Type B pancreatic cell (in vitro differentiated cells): ENCODE results near the gene MRPL55. TPM values are rescaled to one million over a fixed set of nuclear protein-coding genes. Genes with fewer than 3 reads are reported as not detected.
A peak's percentile ranks its signal among the peaks of the same experiment; 100 is the strongest.

ENCODE experiments used
- DNase-seq: peaks from one replicate; pipeline ENCODE4 v3.0.0; 2021; ENCODE audit warnings: mixed read lengths; ENCODE audit not compliant: unreplicated experiment; ENCODE audit errors: extremely low spot score
- H3K27ac Mint-ChIP-seq: 2 replicates; pipeline ENCODE4 v1.8.0; 2021; ENCODE audit warnings: mild to moderate bottlenecking, mixed read lengths
- H3K27me3 Mint-ChIP-seq: 2 replicates; pipeline ENCODE4 v1.8.0; 2021; ENCODE audit warnings: mixed read lengths
- H3K36me3 Mint-ChIP-seq: 2 replicates; pipeline ENCODE4 v1.8.0; 2021; ENCODE audit warnings: mixed read lengths
- H3K4me1 Mint-ChIP-seq: one replicate; pipeline ENCODE4 v1.8.0; 2021; ENCODE audit warnings: mixed read lengths; ENCODE audit not compliant: unreplicated experiment
- H3K4me3 Mint-ChIP-seq: 2 replicates; pipeline ENCODE4 v1.8.0; 2021; ENCODE audit warnings: mild to moderate bottlenecking, mixed read lengths
- H3K9me3 Mint-ChIP-seq: 2 replicates; pipeline ENCODE4 v1.8.0; 2021; ENCODE audit warnings: mixed read lengths
- long read RNA-seq: library from polyadenylated mRNA; unstranded; transcript quantifications from one replicate; pipeline ENCODE4 v2.0.0, GENCODE V29; 2020
- total RNA-seq: library from RNA; stranded (reverse); gene quantifications from 2 replicates; pipeline ENCODE4 v1.2.1, GENCODE V29; 2021; ENCODE audit warnings: low replicate concordance
- TF ChIP-seq, protein P1 (sequence below): fragments of 200-600 bp; sonication (generic); conservative IDR thresholded peaks from 2 replicates; pipeline ENCODE4 v1.5.0; 2021; ENCODE audit warnings: antibody characterized with exemption, mild to moderate bottlenecking

MRPL55 gene
- total RNA-seq: 47.4 and 58.8 TPM in 2 replicates
- long read RNA-seq, partial matches to known transcripts: 1 of 27 reads
- long read RNA-seq, other reads (novel, unspliced or antisense): 21 of 27 reads

GRCh38 chr1:228109073-228109961 lies at the start of gene MRPL55:
TSS of gene MRPL55 (minus strand) at chr1:228109299. CDS start at chr1:228108260, 1,039 bp downstream.
- TF ChIP-seq, protein P1, sequence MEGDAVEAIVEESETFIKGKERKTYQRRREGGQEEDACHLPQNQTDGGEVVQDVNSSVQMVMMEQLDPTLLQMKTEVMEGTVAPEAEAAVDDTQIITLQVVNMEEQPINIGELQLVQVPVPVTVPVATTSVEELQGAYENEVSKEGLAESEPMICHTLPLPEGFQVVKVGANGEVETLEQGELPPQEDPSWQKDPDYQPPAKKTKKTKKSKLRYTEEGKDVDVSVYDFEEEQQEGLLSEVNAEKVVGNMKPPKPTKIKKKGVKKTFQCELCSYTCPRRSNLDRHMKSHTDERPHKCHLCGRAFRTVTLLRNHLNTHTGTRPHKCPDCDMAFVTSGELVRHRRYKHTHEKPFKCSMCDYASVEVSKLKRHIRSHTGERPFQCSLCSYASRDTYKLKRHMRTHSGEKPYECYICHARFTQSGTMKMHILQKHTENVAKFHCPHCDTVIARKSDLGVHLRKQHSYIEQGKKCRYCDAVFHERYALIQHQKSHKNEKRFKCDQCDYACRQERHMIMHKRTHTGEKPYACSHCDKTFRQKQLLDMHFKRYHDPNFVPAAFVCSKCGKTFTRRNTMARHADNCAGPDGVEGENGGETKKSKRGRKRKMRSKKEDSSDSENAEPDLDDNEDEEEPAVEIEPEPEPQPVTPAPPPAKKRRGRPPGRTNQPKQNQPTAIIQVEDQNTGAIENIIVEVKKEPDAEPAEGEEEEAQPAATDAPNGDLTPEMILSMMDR: peak; percentile 45
- H3K27ac Mint-ChIP-seq: peak within 1 kb of the TSS; percentile 98

GRCh38 chr1:228158151-228159007 lies 49.3 kb upstream of the MRPL55 start:
- TF ChIP-seq, protein P1: no peak
- no peak overlapping the region for H3K27ac Mint-ChIP-seq
- H3K9me3 Mint-ChIP-seq: no peaks in the 10 kb centered on the region
- H3K36me3 Mint-ChIP-seq: no peaks in the 10 kb centered on the region
- H3K4me3 Mint-ChIP-seq: no peak overlapping the region
- DNase-seq: no peak
- no peaks in the 10 kb centered on the region for H3K4me1 Mint-ChIP-seq
- H3K27me3 Mint-ChIP-seq: no peaks in the 10 kb centered on the region

More at GRCh38 chr1:228109073-228109961, at the start of gene MRPL55:
- Mint-ChIP-seq H3K4me3 (peak within 1 kb of the TSS; percentile 96), H3K27me3 (no peaks in the 10 kb centered on the region), H3K36me3 (no peaks in the 10 kb centered on the region), H3K4me1 (peaks cover 11% of the 10 kb centered on the region), H3K9me3 (no peaks in the 10 kb centered on the region)
- DNase-seq: peak; percentile 99

DNA sequence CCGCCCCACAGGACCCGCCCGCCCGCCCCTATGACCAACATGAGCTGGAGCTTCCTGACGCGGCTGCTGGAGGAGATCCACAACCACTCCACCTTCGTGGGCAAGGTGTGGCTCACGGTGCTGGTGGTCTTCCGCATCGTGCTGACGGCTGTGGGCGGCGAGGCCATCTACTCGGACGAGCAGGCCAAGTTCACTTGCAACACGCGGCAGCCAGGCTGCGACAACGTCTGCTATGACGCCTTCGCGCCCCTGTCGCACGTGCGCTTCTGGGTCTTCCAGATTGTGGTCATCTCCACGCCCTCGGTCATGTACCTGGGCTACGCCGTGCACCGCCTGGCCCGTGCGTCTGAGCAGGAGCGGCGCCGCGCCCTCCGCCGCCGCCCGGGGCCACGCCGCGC lies 48.6 kb upstream of the MRPL55 start:
- H3K27me3 Mint-ChIP-seq: no peaks in the 10 kb centered on the region
- TF ChIP-seq, protein P1: no peak
- H3K36me3 Mint-ChIP-seq: no peaks in the 10 kb centered on the region
- no peaks in the 10 kb centered on the region for H3K9me3 Mint-ChIP-seq
- DNase-seq: no peak
- H3K4me1 Mint-ChIP-seq: no peaks in the 10 kb centered on the region
- H3K27ac Mint-ChIP-seq: no peak overlapping the region
- H3K4me3 Mint-ChIP-seq: no peak overlapping the region

GRCh38 chr1:228156941-228157728 lies 48.0 kb upstream of the MRPL55 start:
- Mint-ChIP-seq H3K4me1 (no peaks in the 10 kb centered on the region), H3K27ac (no peak overlapping the region), H3K4me3 (no peak overlapping the region), H3K36me3 (no peaks in the 10 kb centered on the region), H3K27me3 (no peaks in the 10 kb centered on the region), H3K9me3 (no peaks in the 10 kb centered on the region)
- DNase-seq: no peak
- TF ChIP-seq, protein P1: no peak

- Mint-ChIP-seq H3K27me3 (no peaks in the 10 kb centered on the region), H3K4me3 (no peak overlapping the region), H3K4me1 (no peaks in the 10 kb centered on the region), H3K9me3 (no peaks in the 10 kb centered on the region), H3K27ac (no peak overlapping the region), H3K36me3 (no peaks in the 10 kb centered on the region)
- DNase-seq: no peak
- TF ChIP-seq, protein P1: no peak
Measured at GRCh38 chr1:228156515-228156881, 47.4 kb upstream of the MRPL55 start.
